HepG2 (cell line): ENCODE measurements around the gene KMT5C. TPM values are rescaled to one million over a fixed set of nuclear protein-coding genes. Genes with fewer than 3 reads are reported as not detected.

Experiments used
- KAT7 ChIP-seq: IDR thresholded peaks from 2 replicates; pipeline ENCODE4 v1.6.1; 2018; ENCODE audit warnings: borderline replicate concordance, missing compliant biosample characterization
- MEIS2 ChIP-seq: sonication (generic); formaldehyde crosslinking; IDR thresholded peaks from 2 replicates; pipeline ENCODE4 v1.9.0; 2021; ENCODE audit warnings: mild to moderate bottlenecking, missing genetic modification reagents
- NAIF1 ChIP-seq: sonication (generic); formaldehyde crosslinking; IDR thresholded peaks from 2 replicates; pipeline ENCODE4 v1.5.0; 2020; ENCODE audit warnings: mild to moderate bottlenecking, missing genetic modification reagents, borderline replicate concordance
- NONO ChIP-seq, 2 experiments: fragments of 450-650 bp in 1 of 2; sonication (generic) in 1 of 2; formaldehyde crosslinking in 1 of 2; IDR thresholded peaks in 1 of 2; conservative IDR thresholded peaks in 1 of 2; 2 replicates each; pipeline versions ENCODE4 v1.6.1 to v1.8.0; 2017 to 2022; ENCODE audit warnings: mild to moderate bottlenecking in 1 of 2, missing genetic modification reagents in 1 of 2, moderate library complexity in 1 of 2
- PCBP1 ChIP-seq: fragments of 200-400 bp; formaldehyde crosslinking; IDR thresholded peaks from 2 replicates; pipeline ENCODE4 v1.6.1; 2017; ENCODE audit warnings: mild to moderate bottlenecking, low read depth, low read length, borderline replicate concordance
- PLRG1 ChIP-seq: fragments of 450-650 bp; conservative IDR thresholded peaks from 2 replicates; pipeline ENCODE4 v1.6.1; 2016
- RFXAP ChIP-seq: sonication (generic); formaldehyde crosslinking; IDR thresholded peaks from 2 replicates; pipeline ENCODE4 v1.4.0; 2020; ENCODE audit warnings: missing genetic modification reagents, borderline replicate concordance
- SOX13 ChIP-seq, 3 experiments: fragments of 450-650 bp in 1 of 3; sonication (generic) in 1 of 3; formaldehyde crosslinking in 1 of 3; IDR thresholded peaks in 2 of 3; conservative IDR thresholded peaks in 1 of 3; 2 replicates each; pipeline versions ENCODE4 v1.5.0 to v1.6.1; 2016 to 2020; ENCODE audit warnings: antibody characterized with exemption in 1 of 3, mild to moderate bottlenecking in 1 of 3, missing compliant biosample characterization in 1 of 3, missing genetic modification reagents in 1 of 3, moderate library complexity in 1 of 3
- SOX5 ChIP-seq: IDR thresholded peaks from 2 replicates; pipeline ENCODE4 v1.6.1; 2016; ENCODE audit warnings: borderline replicate concordance
- SP4 ChIP-seq: sonication (generic); formaldehyde crosslinking; IDR thresholded peaks from 2 replicates; pipeline ENCODE4 v1.8.1; 2023; ENCODE audit warnings: mild to moderate bottlenecking, missing genetic modification reagents
- ZBTB37 ChIP-seq: sonication (generic); formaldehyde crosslinking; IDR thresholded peaks from 2 replicates; pipeline ENCODE4 v1.4.0; 2020; ENCODE audit warnings: mild to moderate bottlenecking, missing genetic modification reagents
- ZFP37 ChIP-seq: sonication (generic); formaldehyde crosslinking; IDR thresholded peaks from 2 replicates; pipeline ENCODE4 v1.4.0; 2020; ENCODE audit warnings: missing genetic modification reagents, borderline replicate concordance
- ZFP82 ChIP-seq: sonication (generic); formaldehyde crosslinking; IDR thresholded peaks from 2 replicates; pipeline ENCODE4 v1.5.1; 2020; ENCODE audit warnings: mild to moderate bottlenecking, missing genetic modification reagents, borderline replicate concordance
- ZFYVE20 ChIP-seq: sonication (generic); formaldehyde crosslinking; IDR thresholded peaks from 2 replicates; pipeline ENCODE4 v1.8.0; 2023; ENCODE audit warnings: low read depth, mild to moderate bottlenecking, moderate library complexity, missing genetic modification reagents, borderline replicate concordance
- ZNF224 ChIP-seq: sonication (generic); formaldehyde crosslinking; IDR thresholded peaks from 2 replicates; pipeline ENCODE4 v1.5.0; 2020; ENCODE audit warnings: mild to moderate bottlenecking, missing genetic modification reagents
- ZNF510 ChIP-seq: sonication (generic); formaldehyde crosslinking; IDR thresholded peaks from 2 replicates; pipeline ENCODE4 v1.4.0; 2020; ENCODE audit warnings: low read depth, mild to moderate bottlenecking, missing genetic modification reagents
- ZNF672 ChIP-seq: sonication (generic); formaldehyde crosslinking; IDR thresholded peaks from 2 replicates; pipeline ENCODE4 v1.8.1; 2022; ENCODE audit warnings: missing genetic modification reagents
- ZNF746 ChIP-seq: sonication (generic); formaldehyde crosslinking; IDR thresholded peaks from 2 replicates; pipeline ENCODE4 v1.8.0; 2022; ENCODE audit warnings: mild to moderate bottlenecking, missing genetic modification reagents
- polyA plus RNA-seq, 8 experiments: library from polyadenylated mRNA; depleted of rRNA in 3 of 8; stranded (reverse) in 7 of 8; unstranded in 1 of 8; fragments of >200 nt; fragmentation: Illumina TruSeq in 4 of 8; extraction: Trizol in 4 of 8; gene quantifications; 2 replicates each; pipeline versions ENCODE4 v1.2.1 to v1.2.3, GENCODE V29; 2011 to 2016; ENCODE audit warnings: low read depth in 4 of 8, missing spikeins in 1 of 8, mixed read lengths in 1 of 8; ENCODE audit not compliant: insufficient read depth in 1 of 8
- total RNA-seq, 5 experiments: library from RNA; depleted of rRNA; stranded (reverse); fragments of >200 nt; fragmentation: Illumina TruSeq; extraction: Trizol; gene quantifications; 2 replicates each; pipeline ENCODE4 v1.2.3, GENCODE V29; 2016; ENCODE audit warnings: low read depth in 1 of 5
- TF ChIP-seq, protein P1 (sequence below): sonication (generic); formaldehyde crosslinking; IDR thresholded peaks from 2 replicates; pipeline ENCODE4 v1.4.0; 2020; ENCODE audit warnings: mild to moderate bottlenecking, missing genetic modification reagents
- TF ChIP-seq, protein P2 (sequence below): sonication (generic); formaldehyde crosslinking; IDR thresholded peaks from 2 replicates; pipeline ENCODE4 v1.9.0; 2022; ENCODE audit warnings: missing genetic modification reagents, mild to moderate bottlenecking, borderline replicate concordance
- TF ChIP-seq, protein P3 (sequence below): IDR thresholded peaks from 2 replicates; pipeline ENCODE4 v1.6.1; 2012; ENCODE audit warnings: low read depth, low read length, improper control_type of control experiment

The KMT5C gene
- total and polyA plus RNA-seq, 2 of the 13 experiments (the other 11 are each of a cell fraction or from before 2014, with no cell fraction given) = 5.5 to 9.0 TPM

- TF ChIP-seq, protein P1, sequence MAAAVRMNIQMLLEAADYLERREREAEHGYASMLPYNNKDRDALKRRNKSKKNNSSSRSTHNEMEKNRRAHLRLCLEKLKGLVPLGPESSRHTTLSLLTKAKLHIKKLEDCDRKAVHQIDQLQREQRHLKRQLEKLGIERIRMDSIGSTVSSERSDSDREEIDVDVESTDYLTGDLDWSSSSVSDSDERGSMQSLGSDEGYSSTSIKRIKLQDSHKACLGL (CRISPR knock-in tag) = peak; percentile 78
- TF ChIP-seq ZFP82 (0 out of 2 replicates have a peak, but pooled peaks have one; percentile 17), RFXAP (CRISPR knock-in tag) (peak; percentile 32; the same call in 1 of the 2 replicates), ZNF224 (0 out of 2 replicates have a peak, but pooled peaks have one; percentile 58), ZFYVE20 (CRISPR knock-in tag) (no peak), ZNF672 (0 out of 2 replicates have a peak, but pooled peaks have one; percentile 56), MEIS2 (peak; percentile 82), SOX13 (IDR thresholded peaks at IDR 0.05) (no peak), SOX13 (CRISPR knock-in tag; conservative IDR thresholded peaks at IDR 0.05 in 1 of 2, IDR thresholded peaks at IDR 0.05 in 1 of 2) (0 out of 4 replicates have a peak, but pooled peaks of 1 of the 2 experiments have one; percentile 48), NONO (IDR thresholded peaks at IDR 0.05) (no peak), NONO (CRISPR knock-in tag; conservative IDR thresholded peaks at IDR 0.05) (peak; percentile 90), ZNF746 (CRISPR knock-in tag) (peak; percentile 13; the same call in 1 of the 2 replicates), NAIF1 (CRISPR knock-in tag) (no peak), PLRG1 (no peak), ZFP37 (CRISPR knock-in tag) (peak; percentile 52; the same call in 1 of the 2 replicates), ZNF510 (CRISPR knock-in tag) (0 out of 2 replicates have a peak, but pooled peaks have one; percentile 57), PCBP1 (peak; percentile 23; the same call in 1 of the 2 replicates), SP4 (CRISPR knock-in tag) (peak; percentile 78), SOX5 (peak; percentile 30; the same call in 1 of the 2 replicates), KAT7 (peak; percentile 98), ZBTB37 (CRISPR knock-in tag) (no peak)
- TF ChIP-seq, protein P2, sequence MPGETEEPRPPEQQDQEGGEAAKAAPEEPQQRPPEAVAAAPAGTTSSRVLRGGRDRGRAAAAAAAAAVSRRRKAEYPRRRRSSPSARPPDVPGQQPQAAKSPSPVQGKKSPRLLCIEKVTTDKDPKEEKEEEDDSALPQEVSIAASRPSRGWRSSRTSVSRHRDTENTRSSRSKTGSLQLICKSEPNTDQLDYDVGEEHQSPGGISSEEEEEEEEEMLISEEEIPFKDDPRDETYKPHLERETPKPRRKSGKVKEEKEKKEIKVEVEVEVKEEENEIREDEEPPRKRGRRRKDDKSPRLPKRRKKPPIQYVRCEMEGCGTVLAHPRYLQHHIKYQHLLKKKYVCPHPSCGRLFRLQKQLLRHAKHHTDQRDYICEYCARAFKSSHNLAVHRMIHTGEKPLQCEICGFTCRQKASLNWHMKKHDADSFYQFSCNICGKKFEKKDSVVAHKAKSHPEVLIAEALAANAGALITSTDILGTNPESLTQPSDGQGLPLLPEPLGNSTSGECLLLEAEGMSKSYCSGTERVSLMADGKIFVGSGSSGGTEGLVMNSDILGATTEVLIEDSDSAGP (CRISPR knock-in tag) = peak; percentile 81
- TF ChIP-seq, protein P3, sequence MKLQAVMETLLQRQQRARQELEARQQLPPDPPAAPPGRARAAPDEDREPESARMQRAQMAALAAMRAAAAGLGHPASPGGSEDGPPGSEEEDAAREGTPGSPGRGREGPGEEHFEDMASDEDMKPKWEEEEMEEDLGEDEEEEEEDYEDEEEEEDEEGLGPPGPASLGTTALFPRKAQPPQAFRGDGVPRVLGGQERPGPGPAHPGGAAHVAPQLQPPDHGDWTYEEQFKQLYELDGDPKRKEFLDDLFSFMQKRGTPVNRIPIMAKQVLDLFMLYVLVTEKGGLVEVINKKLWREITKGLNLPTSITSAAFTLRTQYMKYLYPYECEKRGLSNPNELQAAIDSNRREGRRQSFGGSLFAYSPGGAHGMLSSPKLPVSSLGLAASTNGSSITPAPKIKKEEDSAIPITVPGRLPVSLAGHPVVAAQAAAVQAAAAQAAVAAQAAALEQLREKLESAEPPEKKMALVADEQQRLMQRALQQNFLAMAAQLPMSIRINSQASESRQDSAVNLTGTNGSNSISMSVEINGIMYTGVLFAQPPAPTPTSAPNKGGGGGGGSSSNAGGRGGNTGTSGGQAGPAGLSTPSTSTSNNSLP = no peak
Observed at GRCh38 chr19:55385724-55386492, 46.2 kb downstream of the KMT5C start, which contains the start of gene RPL28 (continued).
